GM21360 (cell line): Measurements from ENCODE around the gene PUSL1.

Source experiments
- ATAC-seq: cut with Tn5 transposase; IDR thresholded peaks from one replicate; pipeline ENCODE4 v1.9.1; 2021; ENCODE audit warnings: mild to moderate bottlenecking, moderate library complexity; ENCODE audit not compliant: unreplicated experiment

PUSL1 gene

GRCh38 chr1:1349256-1350012, 41.0 kb downstream of the PUSL1 start, which contains the start of gene DVL1:
TSS of gene DVL1 (minus strand) at chr1:1349418. CDS start at chr1:1349065, 353 bp downstream.
- ATAC-seq = peak; percentile 51

GRCh38 chr1:1351511-1352427, 43.4 kb downstream of the PUSL1 start:
- no peak for ATAC-seq

GRCh38 chr1:1352786-1353388, 44.5 kb downstream of the PUSL1 start:
- ATAC-seq = no peak

GRCh38 chr1:1353389-1354151, 45.2 kb downstream of the PUSL1 start:
- no peak for ATAC-seq

GRCh38 chr1:1354271-1355247, 46.2 kb downstream of the PUSL1 start:
- ATAC-seq = no peak

GRCh38 chr1:1355416-1355815, 47.0 kb downstream of the PUSL1 start:
- no peak for ATAC-seq

GRCh38 chr1:1356166-1356795, 47.9 kb downstream of the PUSL1 start:
- no peak for ATAC-seq

GRCh38 chr1:1356796-1357401, 48.5 kb downstream of the PUSL1 start:
- no peak for ATAC-seq

- no peak for ATAC-seq
Observed at GRCh38 chr1:1357871-1358432, 49.6 kb downstream of the PUSL1 start.

GRCh38 chr1:1358433-1359271, 50.3 kb downstream of the PUSL1 start, which contains the start of gene MXRA8:
TSS of gene MXRA8 (minus strand) at chr1:1358555. CDS start at chr1:1358504, 51 bp downstream.
- no peak for ATAC-seq

- no peak for ATAC-seq
Observed at GRCh38 chr1:1359308-1359663, 50.9 kb downstream of the PUSL1 start.

GRCh38 chr1:1359664-1360468, 51.5 kb downstream of the PUSL1 start:
- ATAC-seq = no peak

GRCh38 chr1:1360506-1361169, 52.2 kb downstream of the PUSL1 start:
- no peak for ATAC-seq
